NCI-H510A (cell line): Measurements from ENCODE around the gene RAET1E.
A peak's percentile ranks its signal among the peaks of the same experiment; 100 is the strongest.
"Not testable (repeated sequence)": the region's sequence is repeated elsewhere in the genome, so short reads cannot be mapped to it uniquely, and the experiment has no call there.

Source experiments
- DNase-seq: peaks from one replicate; lab custom pipeline; 2025; lab: John Stamatoyannopoulos, UW

The RAET1E gene

GRCh38 chr6:149897855-149898744 lies at the start of gene RAET1E:
Gene RAET1E (minus strand): TSS chr6:149898113. CDS start chr6:149890901, 7,212 bp downstream.
- DNase-seq = no peak

- not testable (repeated sequence) for DNase-seq
These were observed 49.6 kb upstream of the RAET1E start for GRCh38 chr6:149947533-149947932.

- DNase-seq = not testable (repeated sequence)
These were observed 48.7 kb upstream of the RAET1E start for GRCh38 chr6:149946631-149947030.

GRCh38 chr6:149945276-149945675 lies 47.4 kb upstream of the RAET1E start:
- DNase-seq = not testable (repeated sequence)

GRCh38 chr6:149943321-149943720 lies 45.4 kb upstream of the RAET1E start:
- DNase-seq = not testable (repeated sequence)

- no peak for DNase-seq
These were observed 44.5 kb upstream of the RAET1E start for GRCh38 chr6:149942461-149942829.

GRCh38 chr6:149941583-149942460 lies 43.9 kb upstream of the RAET1E start, which contains the start of gene ULBP2:
Gene ULBP2 (plus strand): TSS chr6:149942014. CDS start chr6:149942073, 59 bp downstream.
- peak; percentile 41 for DNase-seq

- no peak for DNase-seq
These were observed 42.7 kb upstream of the RAET1E start for GRCh38 chr6:149940672-149940982.

- DNase-seq = no peak
These were observed 42.2 kb upstream of the RAET1E start for GRCh38 chr6:149939909-149940671.

- DNase-seq = no peak
These were observed 41.4 kb upstream of the RAET1E start for GRCh38 chr6:149939356-149939648.

GRCh38 chr6:149938571-149939355 lies 40.9 kb upstream of the RAET1E start:
- DNase-seq = no peak

- not testable (repeated sequence) for DNase-seq
These were observed 40.2 kb upstream of the RAET1E start for GRCh38 chr6:149938013-149938570.

GRCh38 chr6:149936743-149937142 lies 38.8 kb upstream of the RAET1E start:
- DNase-seq = no peak

- DNase-seq = no peak
These were observed 37.8 kb upstream of the RAET1E start for GRCh38 chr6:149935668-149936067.

- DNase-seq = no peak
These were observed 37.3 kb upstream of the RAET1E start for GRCh38 chr6:149935246-149935645.

GRCh38 chr6:149934249-149935156 lies 36.6 kb upstream of the RAET1E start:
- no peak for DNase-seq

- no peak for DNase-seq
These were observed 35.5 kb upstream of the RAET1E start for GRCh38 chr6:149933461-149933860.

- DNase-seq = no peak
These were observed 35.1 kb upstream of the RAET1E start for GRCh38 chr6:149933036-149933435.

- DNase-seq = no peak
These were observed 33.6 kb upstream of the RAET1E start for GRCh38 chr6:149931501-149931900.

GRCh38 chr6:149929422-149929821 lies 31.5 kb upstream of the RAET1E start:
- DNase-seq = no peak
